IMR-90 (cell line): ENCODE data around the gene PHC1. TPM values are rescaled to one million over a fixed set of nuclear protein-coding genes. Genes with fewer than 3 reads are reported as not detected.

Experiments
- ATAC-seq: fragments of 200-7000 bp; cut with Tn5 transposase; 2 replicates; pipeline ENCODE4 v1.9.1; 2020; ENCODE audit warnings: low read depth, mild to moderate bottlenecking, moderate library complexity
- BruUV-seq: library from RNA; stranded (reverse); fragments of 400-500 nt; replicated peaks from 2 replicates; lab custom pipeline; 2021; lab: Mats Ljungman, UMichigan
- CTCF ChIA-PET: fragments of 300-600 bp; formaldehyde crosslinking; extraction: SDS; loops from one replicate; lab custom pipeline; 2021; ENCODE audit warnings: antibody characterized with exemption; lab: Yijun Ruan, JAX
- POLR2A ChIA-PET: fragments of 300-600 bp; sonication (Branson Sonifier 250); formaldehyde crosslinking; loops from one replicate; lab custom pipeline; 2022; ENCODE audit warnings: antibody characterized with exemption; ENCODE audit not compliant: unreplicated experiment; lab: Charles Lee
- DNase-seq: peaks from one replicate; pipeline ENCODE4 v3.0.0; 2013
- H2AFZ ChIP-seq: replicated peaks from 2 replicates; pipeline ENCODE3; 2013; ENCODE audit warnings: low read length, mild to moderate bottlenecking; ENCODE audit not compliant: poor library complexity
- H2AK5ac ChIP-seq: 2 replicates; pipeline ENCODE4 v1.6.1; 2013; ENCODE audit warnings: low read depth, low read length, inconsistent platforms
- H2AK9ac ChIP-seq: replicated peaks from 2 replicates; pipeline ENCODE3; 2013; ENCODE audit warnings: mild to moderate bottlenecking, low read depth, low read length, moderate library complexity; ENCODE audit not compliant: poor library complexity
- H2BK120ac ChIP-seq: 2 replicates; pipeline ENCODE4 v1.6.1; 2013; ENCODE audit warnings: low read depth, low read length, inconsistent platforms
- H2BK15ac ChIP-seq: 3 replicates; pipeline ENCODE4 v1.6.1; 2013; ENCODE audit warnings: low read depth, low read length, inconsistent platforms
- H2BK20ac ChIP-seq: 2 replicates; pipeline ENCODE4 v1.6.1; 2013; ENCODE audit warnings: low read depth, mild to moderate bottlenecking, inconsistent platforms, low read length, moderate library complexity
- H2BK5ac ChIP-seq: 2 replicates; pipeline ENCODE4 v1.6.1; 2013; ENCODE audit warnings: mild to moderate bottlenecking, low read depth, low read length, inconsistent platforms; ENCODE audit not compliant: poor library complexity, severe bottlenecking
- H3K14ac ChIP-seq: replicated peaks from 2 replicates; pipeline ENCODE4 v1.6.1; 2013; ENCODE audit warnings: low read depth, low read length, inconsistent platforms
- H3K18ac ChIP-seq: 2 replicates; pipeline ENCODE4 v1.6.1; 2013; ENCODE audit warnings: low read depth, low read length, control low read depth
- H3K23ac ChIP-seq: 2 replicates; pipeline ENCODE4 v1.6.1; 2013; ENCODE audit warnings: low read depth, low read length, inconsistent platforms
- H3K27ac ChIP-seq: 2 replicates; pipeline ENCODE4 v1.5.1; 2013; ENCODE audit warnings: mild to moderate bottlenecking, control low read depth, low read length; ENCODE audit not compliant: insufficient read depth
- H3K27me3 ChIP-seq: 2 replicates; pipeline ENCODE4 v1.6.1; 2013; ENCODE audit warnings: low read length; ENCODE audit not compliant: control insufficient read depth, insufficient read depth
- H3K36me3 ChIP-seq: 2 replicates; pipeline ENCODE4 v1.6.1; 2013; ENCODE audit warnings: low read length, mixed read lengths; ENCODE audit not compliant: control insufficient read depth, insufficient read depth
- H3K4ac ChIP-seq: 2 replicates; pipeline ENCODE4 v1.6.1; 2013; ENCODE audit warnings: low read depth, low read length, inconsistent platforms
- H3K4me1 ChIP-seq: 2 replicates; pipeline ENCODE4 v1.6.1; 2013; ENCODE audit warnings: low read length, mixed read lengths; ENCODE audit not compliant: control insufficient read depth, insufficient read depth
- H3K4me2 ChIP-seq: 2 replicates; pipeline ENCODE4 v1.6.1; 2013; ENCODE audit warnings: low read depth, mild to moderate bottlenecking, control low read depth, low read length, moderate library complexity
- H3K4me3 ChIP-seq: 2 replicates; pipeline ENCODE4 v1.5.1; 2013; ENCODE audit warnings: low read depth, mild to moderate bottlenecking, control low read depth, low read length, moderate library complexity; ENCODE audit not compliant: insufficient read depth
- H3K56ac ChIP-seq: 2 replicates; pipeline ENCODE4 v1.6.1; 2013; ENCODE audit warnings: low read length, inconsistent platforms; ENCODE audit not compliant: insufficient read depth; ENCODE audit errors: extremely low read depth
- H3K79me1 ChIP-seq, 2 experiments: 2 replicates each; pipeline ENCODE4 v1.6.1; 2013; ENCODE audit warnings: low read length in 2 of 2, inconsistent platforms in 1 of 2, low read depth in 1 of 2
- H3K9ac ChIP-seq: 2 replicates; pipeline ENCODE4 v1.6.1; 2013; ENCODE audit warnings: low read depth, low read length, control low read depth
- H3K9me1 ChIP-seq: 2 replicates; pipeline ENCODE4 v1.6.1; 2013; ENCODE audit warnings: low read length, inconsistent platforms; ENCODE audit not compliant: insufficient read depth
- H3K9me3 ChIP-seq: 2 replicates; pipeline ENCODE4 v1.6.1; 2013; ENCODE audit warnings: low read length; ENCODE audit not compliant: control insufficient read depth, insufficient read depth
- H4K20me1 ChIP-seq: 2 replicates; pipeline ENCODE4 v1.6.1; 2013; ENCODE audit warnings: low read length, inconsistent platforms; ENCODE audit not compliant: insufficient read depth
- H4K5ac ChIP-seq: 2 replicates; pipeline ENCODE4 v1.6.1; 2013; ENCODE audit warnings: mild to moderate bottlenecking, low read depth, low read length, control low read depth
- H4K8ac ChIP-seq, 2 experiments: 2 replicates each; pipeline ENCODE4 v1.6.1; 2013; ENCODE audit warnings: low read depth in 2 of 2, low read length in 2 of 2, control low read depth in 1 of 2, inconsistent platforms in 1 of 2
- H4K91ac ChIP-seq: 2 replicates; pipeline ENCODE4 v1.6.1; 2013; ENCODE audit warnings: low read depth, low read length, inconsistent platforms; ENCODE audit not compliant: insufficient read depth
- BHLHE40 ChIP-seq: fragments of 150-350 bp; IDR thresholded peaks from 2 replicates; pipeline ENCODE4 v1.6.1; 2016; ENCODE audit warnings: mild to moderate bottlenecking, low read depth, low read length
- CEBPB ChIP-seq: IDR thresholded peaks from 2 replicates; pipeline ENCODE4 v1.6.1; 2012; ENCODE audit warnings: low read depth, low read length, improper control_type of control experiment
- CHD1 ChIP-seq: IDR thresholded peaks from 2 replicates; pipeline ENCODE4 v1.6.1; 2012; ENCODE audit warnings: low read depth, low read length, improper control_type of control experiment
- FOS ChIP-seq: fragments of 150-350 bp; IDR thresholded peaks from 2 replicates; pipeline ENCODE4 v1.6.1; 2016; ENCODE audit warnings: low read depth, low read length
- MAFK ChIP-seq: IDR thresholded peaks from 2 replicates; pipeline ENCODE4 v1.6.1; 2012; ENCODE audit warnings: low read depth, low read length, improper control_type of control experiment
- MAZ ChIP-seq: IDR thresholded peaks from 2 replicates; pipeline ENCODE4 v1.6.1; 2012; ENCODE audit warnings: low read depth, mild to moderate bottlenecking, low read length, improper control_type of control experiment, moderate library complexity, borderline replicate concordance
- MXI1 ChIP-seq: IDR thresholded peaks from 2 replicates; pipeline ENCODE4 v1.6.1; 2012; ENCODE audit warnings: low read depth, mild to moderate bottlenecking, low read length, moderate library complexity, borderline replicate concordance
- NFE2L2 ChIP-seq: fragments of 150-350 bp; IDR thresholded peaks from 2 replicates; pipeline ENCODE4 v1.6.1; 2016; ENCODE audit warnings: low read depth, mild to moderate bottlenecking, low read length
- POLR2A ChIP-seq: IDR thresholded peaks from 2 replicates; pipeline ENCODE4 v1.6.1; 2012; ENCODE audit warnings: mild to moderate bottlenecking, low read depth, low read length
- RAD21 ChIP-seq: IDR thresholded peaks from 2 replicates; pipeline ENCODE4 v1.6.1; 2012; ENCODE audit warnings: low read length, improper control_type of control experiment
- RCOR1 ChIP-seq: IDR thresholded peaks from 2 replicates; pipeline ENCODE4 v1.6.1; 2012; ENCODE audit warnings: mild to moderate bottlenecking, low read length, improper control_type of control experiment; ENCODE audit not compliant: insufficient replicate concordance
- RFX5 ChIP-seq: IDR thresholded peaks from 2 replicates; pipeline ENCODE4 v1.8.0; 2012; ENCODE audit warnings: low read depth, mild to moderate bottlenecking, low read length, moderate library complexity
- SMC3 ChIP-seq: fragments of 150-350 bp; IDR thresholded peaks from 2 replicates; pipeline ENCODE4 v1.6.1; 2016; ENCODE audit warnings: low read depth, mild to moderate bottlenecking, antibody characterized with exemption, low read length, moderate library complexity
- WGBS, 2 experiments: methylation state at CpG; one replicate each; pipeline versions ENCODE4 v1.1.5 to v1.1.7; 2013; ENCODE audit warnings: missing lambda C conversion rate in 2 of 2; ENCODE audit not compliant: insufficient read length in 1 of 2; ENCODE audit errors: extremely low coverage in 2 of 2; 5-methylcytosine and 5-hydroxymethylcytosine counted together
- dilution Hi-C: fragments of 300-500 bp; cut with HindIII; formaldehyde crosslinking; loops from one replicate; pipeline ENCODE4 v1.14.3; 2018; ENCODE audit warnings: low sequenced_read_pairs; ENCODE audit not compliant: unreplicated experiment
- in situ Hi-C: fragments of 300-500 bp; cut with MboI; formaldehyde crosslinking; loops from 3 replicates; pipeline ENCODE4 v1.14.3; 2019; ENCODE audit warnings: low sequenced_read_pairs, inconsistent platforms, mixed read lengths
- intact Hi-C: fragments of 100-400 bp; cut with micrococcal nuclease; formaldehyde crosslinking; loops from 2 replicates; pipeline ENCODE4 v1.10.0; 2022
- polyA plus RNA-seq, 3 experiments: library from polyadenylated mRNA; depleted of rRNA; stranded (reverse); fragments of >200 nt; gene quantifications; 2 replicates each; pipeline ENCODE4 v1.2.3, GENCODE V29; 2012; ENCODE audit warnings: low replicate concordance in 1 of 3
- total RNA-seq: library from RNA; depleted of rRNA; stranded (reverse); fragments of >200 nt; gene quantifications from 2 replicates; pipeline ENCODE4 v1.2.3, GENCODE V29; 2012
- TF ChIP-seq, protein P1 (sequence below): fragments of 150-350 bp; IDR thresholded peaks from 2 replicates; pipeline ENCODE4 v1.6.1; 2016; ENCODE audit warnings: low read depth, mild to moderate bottlenecking, low read length, moderate library complexity, borderline replicate concordance
- TF ChIP-seq, protein P2 (sequence below): fragments of 150-350 bp; IDR thresholded peaks from 2 replicates; pipeline ENCODE4 v1.6.1; 2017; ENCODE audit warnings: mild to moderate bottlenecking, antibody characterized with exemption, low read length, low read depth
- TF ChIP-seq, protein P3 (sequence below): conservative IDR thresholded peaks from 2 replicates; pipeline ENCODE4 v1.5.1; 2012; ENCODE audit warnings: mild to moderate bottlenecking, low read depth, low read length, improper control_type of control experiment

PHC1 gene
- total and polyA plus RNA-seq, 2 of the 4 experiments (the other 2 are of a cell fraction): 9.1 to 23.1 TPM

DNA sequence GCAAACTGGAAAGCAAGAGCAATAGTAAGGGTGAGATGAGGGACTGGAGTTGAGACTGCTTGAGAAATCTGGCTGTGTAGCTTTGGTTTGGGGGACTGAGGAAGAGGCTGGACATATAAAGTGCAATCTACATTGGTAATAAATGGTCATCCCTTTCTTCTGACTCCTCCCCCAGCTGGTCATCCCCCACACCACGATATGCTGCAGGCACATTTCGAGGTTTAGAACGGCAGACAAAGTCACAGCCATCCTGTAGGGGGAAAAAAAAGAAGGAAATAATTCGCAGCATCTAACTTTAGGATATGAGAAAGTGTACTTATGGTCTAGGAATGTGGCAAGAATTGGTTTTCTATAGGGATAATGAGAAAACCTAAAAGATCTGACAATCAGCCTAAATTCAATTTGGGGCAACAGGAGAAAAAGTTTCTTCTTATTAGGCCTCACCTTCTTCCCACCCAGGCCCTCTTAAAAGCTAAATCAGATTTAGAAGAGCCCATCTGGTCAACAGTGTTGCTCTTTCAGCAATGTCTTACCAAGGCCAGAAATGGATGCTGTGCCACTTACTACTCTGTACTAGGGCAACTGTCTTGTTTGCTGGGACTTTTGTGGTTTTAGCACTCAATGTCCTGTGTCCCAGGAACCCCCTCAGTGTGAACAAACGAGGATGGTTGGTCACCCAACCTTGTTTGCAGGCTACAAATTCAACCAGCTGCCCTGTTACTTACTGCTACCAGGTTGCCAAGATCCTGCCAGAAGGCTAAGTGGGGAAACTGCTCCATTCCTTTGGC is 27.6 kb downstream of the PHC1 start:
- Histone ChIP-seq H3K27me3 (no peaks in the 10 kb centered on the region), H4K8ac (no peak overlapping the region), H2BK120ac (no peak overlapping the region), H3K4me2 (no peak overlapping the region), H3K27ac (no peak overlapping the region), H3K9ac (no peak overlapping the region), H3K4me3 (no peak overlapping the region), H2AK5ac (no peak overlapping the region), H2BK20ac (no peak overlapping the region), H3K9me1 (no peaks in the 10 kb centered on the region; the same call in 1 of the 2 replicates), H2AK9ac (no peak overlapping the region), H4K20me1 (0 out of 2 replicates have a peak, but pooled peaks cover 3% of the 10 kb centered on the region), H2BK15ac (no peak overlapping the region), H2AFZ (no peak overlapping the region), H3K9me3 (no peaks in the 10 kb centered on the region), H3K4me1 (no peaks in the 10 kb centered on the region), H3K18ac (no peak overlapping the region), H3K23ac (no peak overlapping the region), H3K56ac (no peak overlapping the region), H3K36me3 (peaks cover 33% of the 10 kb centered on the region), H4K5ac (no peak overlapping the region), H2BK5ac (no peak overlapping the region), H4K91ac (no peak overlapping the region), H3K14ac (no peak overlapping the region), H3K79me1 (peaks cover 8 to 13% of the 10 kb centered on the region in 2 experiments), H3K4ac (no peak overlapping the region)
- intact Hi-C loops: no loop called here
- dilution Hi-C loops: no loop called here
- ATAC-seq (no peak), DNase-seq (no peak)
- CTCF ChIA-PET: no interaction called here
- in situ Hi-C loops: no loop called here
- BruUV-seq: no TSS peak
- no CpG with 5 or more reads among the region's 5 CpGs for WGBS, 2 experiments
- TF ChIP-seq, protein P1, sequence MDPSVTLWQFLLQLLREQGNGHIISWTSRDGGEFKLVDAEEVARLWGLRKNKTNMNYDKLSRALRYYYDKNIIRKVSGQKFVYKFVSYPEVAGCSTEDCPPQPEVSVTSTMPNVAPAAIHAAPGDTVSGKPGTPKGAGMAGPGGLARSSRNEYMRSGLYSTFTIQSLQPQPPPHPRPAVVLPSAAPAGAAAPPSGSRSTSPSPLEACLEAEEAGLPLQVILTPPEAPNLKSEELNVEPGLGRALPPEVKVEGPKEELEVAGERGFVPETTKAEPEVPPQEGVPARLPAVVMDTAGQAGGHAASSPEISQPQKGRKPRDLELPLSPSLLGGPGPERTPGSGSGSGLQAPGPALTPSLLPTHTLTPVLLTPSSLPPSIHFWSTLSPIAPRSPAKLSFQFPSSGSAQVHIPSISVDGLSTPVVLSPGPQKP: no peak
- TF ChIP-seq BHLHE40 (no peak), POLR2A (no peak), CEBPB (no peak), NFE2L2 (no peak), MAZ (no peak), RAD21 (no peak), MAFK (no peak), SMC3 (no peak), CHD1 (no peak), RFX5 (no peak), RCOR1 (no peak), MXI1 (no peak), FOS (no peak)
- TF ChIP-seq, protein P2, sequence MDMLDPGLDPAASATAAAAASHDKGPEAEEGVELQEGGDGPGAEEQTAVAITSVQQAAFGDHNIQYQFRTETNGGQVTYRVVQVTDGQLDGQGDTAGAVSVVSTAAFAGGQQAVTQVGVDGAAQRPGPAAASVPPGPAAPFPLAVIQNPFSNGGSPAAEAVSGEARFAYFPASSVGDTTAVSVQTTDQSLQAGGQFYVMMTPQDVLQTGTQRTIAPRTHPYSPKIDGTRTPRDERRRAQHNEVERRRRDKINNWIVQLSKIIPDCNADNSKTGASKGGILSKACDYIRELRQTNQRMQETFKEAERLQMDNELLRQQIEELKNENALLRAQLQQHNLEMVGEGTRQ: no peak
- TF ChIP-seq, protein P3, sequence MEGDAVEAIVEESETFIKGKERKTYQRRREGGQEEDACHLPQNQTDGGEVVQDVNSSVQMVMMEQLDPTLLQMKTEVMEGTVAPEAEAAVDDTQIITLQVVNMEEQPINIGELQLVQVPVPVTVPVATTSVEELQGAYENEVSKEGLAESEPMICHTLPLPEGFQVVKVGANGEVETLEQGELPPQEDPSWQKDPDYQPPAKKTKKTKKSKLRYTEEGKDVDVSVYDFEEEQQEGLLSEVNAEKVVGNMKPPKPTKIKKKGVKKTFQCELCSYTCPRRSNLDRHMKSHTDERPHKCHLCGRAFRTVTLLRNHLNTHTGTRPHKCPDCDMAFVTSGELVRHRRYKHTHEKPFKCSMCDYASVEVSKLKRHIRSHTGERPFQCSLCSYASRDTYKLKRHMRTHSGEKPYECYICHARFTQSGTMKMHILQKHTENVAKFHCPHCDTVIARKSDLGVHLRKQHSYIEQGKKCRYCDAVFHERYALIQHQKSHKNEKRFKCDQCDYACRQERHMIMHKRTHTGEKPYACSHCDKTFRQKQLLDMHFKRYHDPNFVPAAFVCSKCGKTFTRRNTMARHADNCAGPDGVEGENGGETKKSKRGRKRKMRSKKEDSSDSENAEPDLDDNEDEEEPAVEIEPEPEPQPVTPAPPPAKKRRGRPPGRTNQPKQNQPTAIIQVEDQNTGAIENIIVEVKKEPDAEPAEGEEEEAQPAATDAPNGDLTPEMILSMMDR: no peak
- POLR2A ChIA-PET: no interaction called here
